ENCODE data around the gene SMPD4.
"Not testable (repeated sequence)": the region's sequence is repeated elsewhere in the genome, so short reads cannot be mapped to it uniquely, and the experiment has no call there.

Gene SMPD4

GRCh38 chr2:130162968-130163367 lies 18.4 kb downstream of the SMPD4 start:
- H3K27ac Mint-ChIP-seq, result no peak overlapping the region
- peaks cover 43% of the 10 kb centered on the region for H3K36me3 Mint-ChIP-seq (ENCODE audit: low read depth)
- H3K27me3 Mint-ChIP-seq (ENCODE audit: low read depth), result no peaks in the 10 kb centered on the region
- no peaks in the 10 kb centered on the region for H3K4me1 Mint-ChIP-seq
- H3K9me3 Mint-ChIP-seq, result no peaks in the 10 kb centered on the region
- H3K4me3 Mint-ChIP-seq, result no peak overlapping the region
- no peak for TF ChIP-seq CTCF (IDR thresholded peaks at IDR 0.05; ENCODE audit: unreplicated experiment in 3 of 3)

GRCh38 chr2:130162486-130162885 lies 18.9 kb downstream of the SMPD4 start:
- H3K36me3 Mint-ChIP-seq (ENCODE audit: low read depth), result peaks cover 38% of the 10 kb centered on the region
- H3K4me3 Mint-ChIP-seq; H3K4me1 Mint-ChIP-seq; H3K27ac Mint-ChIP-seq; H3K27me3 Mint-ChIP-seq (ENCODE audit: low read depth); H3K9me3 Mint-ChIP-seq: not testable (repeated sequence)

- Mint-ChIP-seq H3K4me3 (peak overlapping the region in 1 of 3 experiments; percentile 20), H3K27ac (peak overlapping the region; percentile 23 to 92 (median 26)), H3K36me3 (ENCODE audit: low read depth) (peaks cover 26% of the 10 kb centered on the region)
- not testable (repeated sequence) for H3K9me3 Mint-ChIP-seq; H3K4me1 Mint-ChIP-seq; H3K27me3 Mint-ChIP-seq (ENCODE audit: low read depth)
Measured at GRCh38 chr2:130160838-130161705, 20.3 kb downstream of the SMPD4 start.

GRCh38 chr2:130160131-130160530 lies 21.3 kb downstream of the SMPD4 start:
- TF ChIP-seq CTCF (IDR thresholded peaks at IDR 0.05; ENCODE audit: unreplicated experiment in 3 of 3), result no peak
- peak overlapping the region in 2 of 3 experiments; percentile 44 to 69 for H3K27ac Mint-ChIP-seq
- no peaks in the 10 kb centered on the region for H3K9me3 Mint-ChIP-seq
- H3K27me3 Mint-ChIP-seq (ENCODE audit: low read depth), result no peaks in the 10 kb centered on the region
- no peaks in the 10 kb centered on the region for H3K4me1 Mint-ChIP-seq
- no peak overlapping the region for H3K4me3 Mint-ChIP-seq
- peaks cover 18% of the 10 kb centered on the region for H3K36me3 Mint-ChIP-seq (ENCODE audit: low read depth)

- not testable (repeated sequence) for H3K27ac Mint-ChIP-seq; H3K27me3 Mint-ChIP-seq (ENCODE audit: low read depth); H3K4me3 Mint-ChIP-seq; H3K4me1 Mint-ChIP-seq; H3K9me3 Mint-ChIP-seq
- peaks cover 13% of the 10 kb centered on the region for H3K36me3 Mint-ChIP-seq (ENCODE audit: low read depth)
Measured at GRCh38 chr2:130159376-130159775, 22.0 kb downstream of the SMPD4 start.

GRCh38 chr2:130158631-130159030 lies 22.8 kb downstream of the SMPD4 start:
- H3K4me3 Mint-ChIP-seq, result no peak overlapping the region
- H3K9me3 Mint-ChIP-seq, result no peaks in the 10 kb centered on the region
- peaks cover 13% of the 10 kb centered on the region for H3K36me3 Mint-ChIP-seq (ENCODE audit: low read depth)
- no peak for TF ChIP-seq CTCF (IDR thresholded peaks at IDR 0.05; ENCODE audit: unreplicated experiment in 3 of 3)
- no peaks in the 10 kb centered on the region for H3K4me1 Mint-ChIP-seq
- H3K27me3 Mint-ChIP-seq (ENCODE audit: low read depth), result no peaks in the 10 kb centered on the region
- H3K27ac Mint-ChIP-seq, result no peak overlapping the region

GRCh38 chr2:130157825-130158514 lies 23.4 kb downstream of the SMPD4 start:
- H3K4me3 Mint-ChIP-seq; H3K9me3 Mint-ChIP-seq; H3K4me1 Mint-ChIP-seq; H3K27me3 Mint-ChIP-seq (ENCODE audit: low read depth); H3K27ac Mint-ChIP-seq: not testable (repeated sequence)
- peaks cover 16% of the 10 kb centered on the region for H3K36me3 Mint-ChIP-seq (ENCODE audit: low read depth)

GRCh38 chr2:130157354-130157753 lies 24.0 kb downstream of the SMPD4 start:
- H3K4me3 Mint-ChIP-seq; H3K9me3 Mint-ChIP-seq; H3K27ac Mint-ChIP-seq; H3K4me1 Mint-ChIP-seq; H3K27me3 Mint-ChIP-seq (ENCODE audit: low read depth): not testable (repeated sequence)
- peaks cover 17% of the 10 kb centered on the region for H3K36me3 Mint-ChIP-seq (ENCODE audit: low read depth)

Data from nephron (organoid).